Upper lobe of left lung (tissue), 4 donors: ENCODE results near the gene TCP11L2.

ENCODE experiments used
- POLR2A ChIP-seq, 4 donors: fragments of 450-650 bp; IDR thresholded peaks; one replicate each; pipeline ENCODE4 v1.5.1; 2016 to 2017; ENCODE audit warnings: antibody characterized with exemption in 4 of 4, mild to moderate bottlenecking in 2 of 4
- POLR2AphosphoS5 ChIP-seq, 2 donors: sonication (generic); formaldehyde crosslinking; IDR thresholded peaks; one replicate each; pipeline ENCODE4 v1.5.1; 2017; ENCODE audit warnings: antibody characterized with exemption in 2 of 2
- TF ChIP-seq, protein P1 (sequence below), 6 experiments: fragments of 450-650 bp in 4 of 6; fragments of 200-600 bp in 2 of 6; sonication (generic) in 2 of 6; IDR thresholded peaks; one replicate each; pipeline ENCODE4 v1.5.1; 2016 to 2019; ENCODE audit warnings: antibody characterized with exemption in 6 of 6

- TF ChIP-seq, protein P1, sequence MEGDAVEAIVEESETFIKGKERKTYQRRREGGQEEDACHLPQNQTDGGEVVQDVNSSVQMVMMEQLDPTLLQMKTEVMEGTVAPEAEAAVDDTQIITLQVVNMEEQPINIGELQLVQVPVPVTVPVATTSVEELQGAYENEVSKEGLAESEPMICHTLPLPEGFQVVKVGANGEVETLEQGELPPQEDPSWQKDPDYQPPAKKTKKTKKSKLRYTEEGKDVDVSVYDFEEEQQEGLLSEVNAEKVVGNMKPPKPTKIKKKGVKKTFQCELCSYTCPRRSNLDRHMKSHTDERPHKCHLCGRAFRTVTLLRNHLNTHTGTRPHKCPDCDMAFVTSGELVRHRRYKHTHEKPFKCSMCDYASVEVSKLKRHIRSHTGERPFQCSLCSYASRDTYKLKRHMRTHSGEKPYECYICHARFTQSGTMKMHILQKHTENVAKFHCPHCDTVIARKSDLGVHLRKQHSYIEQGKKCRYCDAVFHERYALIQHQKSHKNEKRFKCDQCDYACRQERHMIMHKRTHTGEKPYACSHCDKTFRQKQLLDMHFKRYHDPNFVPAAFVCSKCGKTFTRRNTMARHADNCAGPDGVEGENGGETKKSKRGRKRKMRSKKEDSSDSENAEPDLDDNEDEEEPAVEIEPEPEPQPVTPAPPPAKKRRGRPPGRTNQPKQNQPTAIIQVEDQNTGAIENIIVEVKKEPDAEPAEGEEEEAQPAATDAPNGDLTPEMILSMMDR (IDR thresholded peaks at IDR 0.05) = no peak
- TF ChIP-seq POLR2A (IDR thresholded peaks at IDR 0.05) = no peak
- TF ChIP-seq POLR2AphosphoS5 (IDR thresholded peaks at IDR 0.05) = no peak
Observed at GRCh38 chr12:106380954-106381353, 78.4 kb downstream of the TCP11L2 start.
